ENCODE data around the gene THAP3. TPM values are rescaled to one million over a fixed set of nuclear protein-coding genes. Genes with fewer than 3 reads are reported as not detected.
A peak's percentile ranks its signal among the peaks of the same experiment; 100 is the strongest.

Gene THAP3
- total RNA-seq, 3 donors from 2014 or later, result 20.3 to 28.2 (median 28.1) TPM

DNA sequence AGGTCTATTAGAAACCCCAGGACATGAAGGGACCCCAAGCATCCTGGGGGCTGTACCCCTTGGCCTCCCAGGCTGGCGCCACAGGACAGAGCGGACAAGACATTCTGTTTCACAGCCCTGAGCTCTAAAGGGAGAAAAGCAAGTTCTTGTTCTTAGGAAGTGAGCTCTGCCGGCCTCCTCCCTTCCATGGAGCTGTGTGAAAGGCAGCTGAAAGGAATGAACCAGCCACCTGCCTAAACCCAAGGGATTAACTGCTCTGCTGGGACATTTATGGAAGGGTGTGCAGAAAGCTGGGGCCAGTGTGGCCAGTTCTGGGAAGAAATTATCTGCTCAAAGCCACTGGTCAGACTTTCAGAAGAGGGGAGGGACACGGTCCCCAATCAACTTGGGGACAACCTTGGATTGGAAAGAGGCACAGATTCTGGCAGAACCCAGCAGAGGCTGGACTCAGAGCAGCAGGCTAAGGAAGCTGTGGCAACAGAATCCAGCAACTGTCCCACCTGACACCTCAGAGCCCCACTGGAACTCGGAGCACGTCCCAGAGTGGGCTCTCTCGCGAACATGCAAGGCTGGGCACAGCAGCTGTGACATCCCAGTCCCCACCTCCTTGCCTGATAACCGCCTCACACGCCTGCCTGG, 24.1 kb upstream of the THAP3 start:
- H3K27me3 ChIP-seq, result no peaks in the 10 kb centered on the region
- H3K36me3 ChIP-seq, result no peaks in the 10 kb centered on the region
- H3K4me1 ChIP-seq, result peaks cover 19 to 34% of the 10 kb centered on the region in 2 donors
- TF ChIP-seq CTCF (IDR thresholded peaks at IDR 0.05) (no peak), POLR2A (IDR thresholded peaks at IDR 0.05) (no peak)
- no peak for DNase-seq (ENCODE audit: low spot score in 2 of 2)
- peak overlapping the region; percentile 98 to 99 for H3K27ac ChIP-seq
- intact Hi-C loops (cut with DNase I; ENCODE audit: low total_unique reads), result no loop called here
- H3K9me3 ChIP-seq, result no peaks in the 10 kb centered on the region
- H3K4me3 ChIP-seq, result peak overlapping the region; percentile 73 to 97 (median 96)

DNA sequence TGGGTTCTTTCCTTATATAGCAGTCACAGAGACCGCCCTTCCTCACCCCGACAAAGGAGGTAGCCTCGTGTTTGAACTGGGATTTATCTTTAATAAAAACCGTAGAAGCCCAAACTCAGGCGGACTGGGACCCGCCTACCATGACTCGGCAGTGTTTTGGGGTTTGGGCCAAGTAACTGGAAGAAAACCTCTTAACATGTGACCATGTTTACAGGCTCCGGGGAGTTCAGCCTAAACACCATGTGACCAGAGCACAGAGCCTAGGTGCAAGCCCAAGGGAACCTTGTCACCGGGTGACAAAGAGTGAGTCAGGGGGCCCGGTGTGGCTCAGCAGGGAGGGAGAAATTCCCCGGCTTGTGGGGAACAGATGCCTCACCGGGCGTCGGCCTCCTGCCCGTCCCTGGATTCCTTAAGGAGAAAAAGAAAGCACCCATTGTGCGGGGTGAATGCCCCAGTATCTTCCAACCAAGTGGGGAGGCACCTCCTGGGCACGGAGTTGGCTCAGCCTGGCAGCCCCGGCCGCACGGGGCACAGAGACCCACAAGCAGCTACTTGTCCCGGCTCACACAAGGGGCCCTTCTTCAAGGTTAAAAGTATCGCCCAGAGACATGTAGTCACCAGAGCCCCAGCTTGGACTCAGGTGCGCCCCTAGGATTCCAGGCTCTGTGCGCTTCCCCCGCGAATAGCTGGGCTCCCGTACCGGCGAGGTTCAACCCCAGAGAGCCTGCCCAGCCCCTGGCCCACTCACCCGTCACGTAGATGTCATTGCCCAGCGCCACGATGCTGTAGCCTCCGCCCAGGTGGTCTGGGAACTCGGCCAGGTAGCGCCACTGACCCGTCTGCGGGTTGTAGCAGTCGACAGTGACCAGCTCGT, 23.4 kb upstream of the THAP3 start:
- Histone ChIP-seq H3K36me3 (no peaks in the 10 kb centered on the region), H3K9me3 (no peaks in the 10 kb centered on the region), H3K4me3 (peak overlapping the region; percentile 73 to 97 (median 96)), H3K4me1 (peaks cover 19 to 33% of the 10 kb centered on the region in 2 donors), H3K27me3 (no peaks in the 10 kb centered on the region), H3K27ac (peak overlapping the region; percentile 98 to 99)
- intact Hi-C loops (cut with DNase I; ENCODE audit: low total_unique reads), result no loop called here
- DNase-seq (ENCODE audit: low spot score in 2 of 2), result peak; percentile 78 to 90
- TF ChIP-seq POLR2A (IDR thresholded peaks at IDR 0.05) (peak; percentile 72), POLR2AphosphoS5 (IDR thresholded peaks at IDR 0.05) (peak; percentile 66 to 77 (median 76)), CTCF (IDR thresholded peaks at IDR 0.05) (no peak)

GRCh38 chr1:6601923-6602668, 22.6 kb upstream of the THAP3 start:
- intact Hi-C loops (cut with DNase I; ENCODE audit: low total_unique reads), result no loop called here
- no peak for DNase-seq (ENCODE audit: low spot score in 2 of 2)
- H3K4me1 ChIP-seq, result peaks cover 19 to 25% of the 10 kb centered on the region in 2 donors
- peak overlapping the region; percentile 98 to 99 for H3K27ac ChIP-seq
- TF ChIP-seq POLR2A (IDR thresholded peaks at IDR 0.05), result no peak
- TF ChIP-seq POLR2AphosphoS5 (IDR thresholded peaks at IDR 0.05), result peak in 2 of 3 donors; percentile 6 to 39
- H3K27me3 ChIP-seq, result no peaks in the 10 kb centered on the region
- peak overlapping the region; percentile 73 to 97 (median 96) for H3K4me3 ChIP-seq
- H3K9me3 ChIP-seq, result no peaks in the 10 kb centered on the region
- H3K36me3 ChIP-seq, result no peaks in the 10 kb centered on the region

DNA sequence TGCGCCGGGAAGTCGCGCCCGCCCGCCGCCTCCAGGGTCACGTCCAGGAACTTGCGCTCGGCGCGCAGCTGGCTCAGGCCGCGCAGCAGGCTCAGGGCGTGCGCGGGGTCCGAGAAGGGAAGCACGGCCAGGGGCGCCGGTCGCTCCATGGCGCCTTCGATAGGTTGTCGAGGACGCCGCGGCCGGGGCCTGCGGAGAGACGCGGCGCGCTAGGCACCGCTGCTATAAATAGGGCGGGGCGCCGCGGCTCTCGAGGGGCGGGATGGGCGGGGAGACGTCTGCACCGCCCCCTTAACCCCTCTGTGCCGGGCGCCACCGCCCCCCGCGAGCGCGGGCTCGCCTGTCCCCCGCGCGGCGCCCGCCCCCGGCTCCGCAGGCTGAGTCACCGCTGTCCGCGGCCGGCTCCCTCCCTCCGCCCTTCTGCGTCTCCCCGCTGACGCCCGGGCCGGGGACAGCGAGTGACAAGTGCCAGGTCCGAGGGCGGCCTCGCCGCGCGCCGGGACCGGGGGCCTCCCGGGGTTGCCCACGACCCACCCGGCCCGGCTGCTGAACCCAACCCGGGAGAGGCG, 21.9 kb upstream of the THAP3 start, which contains the start of gene KLHL21:
Gene KLHL21, minus strand, starts transcription at position 201 of the 569 bp plus-strand sequence. Its CDS starts 52 bp downstream, at position 149.
- peaks cover 12 to 18% of the 10 kb centered on the region in 2 donors for H3K4me1 ChIP-seq
- peak; percentile 87 to 90 for DNase-seq (ENCODE audit: low spot score in 2 of 2)
- no peaks in the 10 kb centered on the region for H3K9me3 ChIP-seq

More for the DNA sequence above, 21.9 kb upstream of the THAP3 start, which contains the start of gene KLHL21:
- peak within 1 kb of the TSS; percentile 73 to 97 (median 96) for H3K4me3 ChIP-seq
- no peaks in the 10 kb centered on the region for H3K27me3 ChIP-seq
- peak within 1 kb of the TSS; percentile 98 to 99 for H3K27ac ChIP-seq
- TF ChIP-seq POLR2AphosphoS5 (IDR thresholded peaks at IDR 0.05) (peak in 2 of 3 donors; percentile 74 to 83), CTCF (IDR thresholded peaks at IDR 0.05) (peak in 1 of 3 donors; percentile 14), POLR2A (IDR thresholded peaks at IDR 0.05) (no peak)
- H3K36me3 ChIP-seq, result no peaks in the 10 kb centered on the region
- intact Hi-C loops (cut with DNase I; ENCODE audit: low total_unique reads), result no loop called here
